Activated CD4-positive, alpha-beta memory T cell treated with anti-CD3 and anti-CD28 coated beads for 36 hours (primary cell): ENCODE results near the gene KAZALD1. TPM values are rescaled to one million over a fixed set of nuclear protein-coding genes. Genes with fewer than 3 reads are reported as not detected.

Experiments used
- CTCF ChIA-PET: fragments of 350-600 bp; sonication (Branson Sonifier 250); formaldehyde crosslinking; loops from one replicate; lab custom pipeline; 2021; ENCODE audit warnings: antibody characterized with exemption, inconsistent platforms; lab: Charles Lee
- POLR2A ChIA-PET: fragments of 350-600 bp; sonication (Branson Sonifier 250); formaldehyde crosslinking; loops from one replicate; lab custom pipeline; 2021; ENCODE audit warnings: antibody characterized with exemption; lab: Charles Lee
- DNase-seq: peaks from one replicate; pipeline ENCODE4 v3.0.0-alpha.2; 2020
- H3K27ac Mint-ChIP-seq: one replicate; pipeline ENCODE4 v1.8.0; 2021; ENCODE audit warnings: mixed read lengths
- H3K27me3 Mint-ChIP-seq: one replicate; pipeline ENCODE4 v1.8.0; 2021; ENCODE audit warnings: mixed read lengths
- H3K36me3 Mint-ChIP-seq: one replicate; pipeline ENCODE4 v1.8.0; 2021; ENCODE audit warnings: mixed read lengths
- H3K4me1 Mint-ChIP-seq: one replicate; pipeline ENCODE4 v1.8.0; 2021; ENCODE audit warnings: low read depth, mixed read lengths
- H3K4me3 Mint-ChIP-seq: one replicate; pipeline ENCODE4 v1.8.0; 2021; ENCODE audit warnings: mild to moderate bottlenecking, mixed read lengths
- H3K9me3 Mint-ChIP-seq: one replicate; pipeline ENCODE4 v1.8.0; 2021; ENCODE audit warnings: mixed read lengths
- intact Hi-C: fragments of 100-400 bp; cut with micrococcal nuclease; formaldehyde crosslinking; loops from one replicate; pipeline ENCODE4 v1.15.1; 2023
- total RNA-seq, 2 experiments: library from RNA; stranded (reverse); gene quantifications; one replicate each; pipeline ENCODE4 v1.2.3, GENCODE V29; 2021

The KAZALD1 gene
- total RNA-seq, 2 experiments from 2014 or later = 0.58 to 1.3 TPM

GRCh38 chr10:101050208-101051069 lies 11.3 kb upstream of the KAZALD1 start:
- peak; percentile 84 for DNase-seq
- Mint-ChIP-seq H3K4me1 (peaks cover 15% of the 10 kb centered on the region), H3K9me3 (no peaks in the 10 kb centered on the region), H3K4me3 (no peak overlapping the region), H3K27me3 (peaks cover 47% of the 10 kb centered on the region), H3K36me3 (peaks cover 4% of the 10 kb centered on the region), H3K27ac (no peak overlapping the region)
- intact Hi-C loops = no loop called here
- CTCF ChIA-PET = interaction anchor here (0.6 to 28.4 kb wide), 41 partner anchors 7 to 532 kb away, joined by 3 to 559 read pairs (median 4); partner anchors contain the start of genes KAZALD1, PDZD7 and SFXN3
- POLR2A ChIA-PET = interaction anchor here (0.6 to 1.6 kb wide), 2 partner anchors 11 to 32 kb away, joined by 4 to 5 read pairs; partner anchors contain the start of gene KAZALD1

DNA sequence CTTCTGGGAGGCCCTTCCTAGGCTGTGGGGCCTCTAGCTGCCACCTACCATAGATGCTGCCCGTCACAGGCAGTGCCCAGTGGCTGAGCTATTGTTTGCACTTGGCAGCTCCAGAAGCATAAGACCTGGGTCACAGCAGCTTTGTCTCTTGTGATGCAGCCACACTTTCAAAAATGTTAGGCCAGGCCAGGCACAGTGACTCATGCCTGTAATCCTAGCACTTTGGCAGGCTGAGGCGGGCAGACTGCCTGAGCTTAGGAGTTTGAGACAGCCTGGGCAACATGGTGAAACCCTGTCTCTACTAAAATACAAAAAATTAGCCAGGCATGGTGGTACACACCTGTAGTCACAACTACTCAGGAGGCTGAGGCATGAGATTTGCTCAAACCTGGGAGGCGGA lies 9.5 kb upstream of the KAZALD1 start:
- ChIA-PET CTCF (interaction anchor here (0.8 to 28.4 kb wide), 14 partner anchors 9 to 109 kb away, joined by 3 to 559 read pairs (median 7); partner anchors contain the start of genes KAZALD1, PDZD7 and SFXN3), POLR2A (interaction anchor here (1.6 kb wide), 1 partner anchor 9 kb away, joined by 5 read pairs; the partner anchor contains the start of gene KAZALD1)
- intact Hi-C loops = no loop called here
- H3K36me3 Mint-ChIP-seq = peaks cover 4% of the 10 kb centered on the region
- H3K4me1 Mint-ChIP-seq = peaks cover 15% of the 10 kb centered on the region
- H3K9me3 Mint-ChIP-seq = no peaks in the 10 kb centered on the region
- DNase-seq = no peak
- H3K27me3 Mint-ChIP-seq = peaks cover 35% of the 10 kb centered on the region
- no peak overlapping the region for H3K27ac Mint-ChIP-seq
- no peak overlapping the region for H3K4me3 Mint-ChIP-seq

DNA sequence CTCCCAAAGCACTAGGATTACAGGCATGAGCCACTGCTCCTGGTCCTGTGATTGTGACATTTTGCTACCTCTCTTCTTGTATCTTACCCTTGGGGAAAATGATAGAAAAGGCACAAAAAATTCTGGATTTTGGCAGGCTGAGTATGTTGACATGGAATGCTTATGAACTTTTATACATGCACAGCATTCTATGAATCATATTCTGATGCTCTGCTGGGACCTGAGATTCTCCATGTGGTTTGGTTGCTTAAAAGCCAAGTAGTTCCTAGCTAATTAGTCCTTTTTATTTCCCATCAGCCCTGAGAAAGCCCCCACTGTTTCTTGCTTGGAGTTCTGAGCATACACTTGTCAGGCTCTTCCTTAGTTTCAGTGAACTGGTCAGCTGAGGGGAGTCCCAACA lies 8.3 kb upstream of the KAZALD1 start:
- Mint-ChIP-seq H3K27me3 (peaks cover 24% of the 10 kb centered on the region), H3K4me3 (no peak overlapping the region), H3K27ac (no peak overlapping the region), H3K4me1 (peaks cover 12% of the 10 kb centered on the region), H3K36me3 (peaks cover 4% of the 10 kb centered on the region), H3K9me3 (no peaks in the 10 kb centered on the region)
- ChIA-PET POLR2A (no interaction called here), CTCF (interaction anchor here (5.1 to 28.4 kb wide), 2 partner anchors 11 to 14 kb away, joined by 56 to 559 read pairs; partner anchors contain the start of gene KAZALD1)
- intact Hi-C loops = no loop called here
- no peak for DNase-seq

DNA sequence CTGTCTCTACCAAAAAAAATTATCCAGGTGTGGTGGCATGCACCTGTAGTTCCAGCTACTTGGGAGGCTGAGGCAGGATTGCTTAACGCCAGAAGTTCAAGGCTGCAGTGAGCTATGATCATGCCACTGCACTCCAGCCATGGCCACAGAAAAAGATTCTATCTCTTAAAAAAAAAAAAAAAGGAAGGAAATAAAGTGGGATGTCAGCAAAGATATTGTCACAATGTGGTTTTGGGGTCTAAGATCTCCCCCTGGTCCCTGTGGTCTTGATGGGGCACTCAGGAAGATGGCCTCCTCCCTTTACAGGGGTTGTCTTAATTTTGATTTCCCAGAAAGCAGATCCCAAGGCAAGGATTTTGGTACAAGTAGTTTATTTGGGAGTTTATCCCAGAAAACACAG lies 7.4 kb upstream of the KAZALD1 start:
- ChIA-PET CTCF (interaction anchor here (1.2 to 28.4 kb wide), 4 partner anchors 8 to 35 kb away, joined by 5 to 559 read pairs (median 8); partner anchors contain the start of gene KAZALD1), POLR2A (no interaction called here)
- H3K4me1 Mint-ChIP-seq = peaks cover 13% of the 10 kb centered on the region
- no peak overlapping the region for H3K27ac Mint-ChIP-seq
- DNase-seq = no peak
- H3K36me3 Mint-ChIP-seq = peaks cover 4% of the 10 kb centered on the region
- H3K9me3 Mint-ChIP-seq = no peaks in the 10 kb centered on the region
- no peak overlapping the region for H3K4me3 Mint-ChIP-seq
- H3K27me3 Mint-ChIP-seq = peaks cover 15% of the 10 kb centered on the region
- intact Hi-C loops = no loop called here

GRCh38 chr10:101054876-101055275 lies 6.9 kb upstream of the KAZALD1 start:
- POLR2A ChIA-PET = no interaction called here
- peaks cover 4% of the 10 kb centered on the region for H3K36me3 Mint-ChIP-seq

DNA sequence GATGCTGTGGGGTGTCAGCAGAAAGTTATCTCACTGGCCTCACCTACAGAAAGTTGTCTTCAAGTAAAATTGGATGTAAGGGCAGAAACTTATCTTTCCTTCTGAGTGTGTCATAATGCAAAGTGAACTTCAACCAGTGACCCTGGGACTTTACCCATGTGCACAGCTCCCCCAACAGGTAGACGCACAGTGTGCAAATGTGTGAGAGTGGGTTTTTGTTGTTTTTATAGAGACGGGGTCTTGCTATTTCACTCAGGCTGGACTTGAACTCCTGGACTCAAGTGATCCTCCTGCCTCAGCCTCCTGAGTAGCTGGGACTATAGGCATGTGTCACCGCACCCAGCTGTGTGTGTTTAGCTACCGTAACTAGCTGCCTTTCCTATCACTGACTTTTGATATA lies 6.4 kb upstream of the KAZALD1 start:
- POLR2A ChIA-PET = no interaction called here
- intact Hi-C loops = no loop called here
- no peak overlapping the region for H3K4me3 Mint-ChIP-seq
- no peaks in the 10 kb centered on the region for H3K9me3 Mint-ChIP-seq
- H3K4me1 Mint-ChIP-seq = peaks cover 13% of the 10 kb centered on the region
- no peak for DNase-seq
- CTCF ChIA-PET = interaction anchor here (1.0 to 2.0 kb wide), 5 partner anchors 9 to 39 kb away, joined by 5 to 10 read pairs (median 6); no protein-coding TSS in a partner anchor
- peaks cover 8% of the 10 kb centered on the region for H3K27me3 Mint-ChIP-seq
- no peak overlapping the region for H3K27ac Mint-ChIP-seq
- H3K36me3 Mint-ChIP-seq = peaks cover 4% of the 10 kb centered on the region

More at GRCh38 chr10:101054876-101055275, 6.9 kb upstream of the KAZALD1 start:
- CTCF ChIA-PET = interaction anchor here (1.2 to 28.4 kb wide), 5 partner anchors 8 to 36 kb away, joined by 5 to 559 read pairs (median 9); partner anchors contain the start of gene KAZALD1
- Mint-ChIP-seq H3K4me1 (peaks cover 15% of the 10 kb centered on the region), H3K27ac (no peak overlapping the region), H3K9me3 (no peaks in the 10 kb centered on the region), H3K27me3 (peaks cover 10% of the 10 kb centered on the region), H3K4me3 (no peak overlapping the region)
- intact Hi-C loops = no loop called here
- DNase-seq = no peak

DNA sequence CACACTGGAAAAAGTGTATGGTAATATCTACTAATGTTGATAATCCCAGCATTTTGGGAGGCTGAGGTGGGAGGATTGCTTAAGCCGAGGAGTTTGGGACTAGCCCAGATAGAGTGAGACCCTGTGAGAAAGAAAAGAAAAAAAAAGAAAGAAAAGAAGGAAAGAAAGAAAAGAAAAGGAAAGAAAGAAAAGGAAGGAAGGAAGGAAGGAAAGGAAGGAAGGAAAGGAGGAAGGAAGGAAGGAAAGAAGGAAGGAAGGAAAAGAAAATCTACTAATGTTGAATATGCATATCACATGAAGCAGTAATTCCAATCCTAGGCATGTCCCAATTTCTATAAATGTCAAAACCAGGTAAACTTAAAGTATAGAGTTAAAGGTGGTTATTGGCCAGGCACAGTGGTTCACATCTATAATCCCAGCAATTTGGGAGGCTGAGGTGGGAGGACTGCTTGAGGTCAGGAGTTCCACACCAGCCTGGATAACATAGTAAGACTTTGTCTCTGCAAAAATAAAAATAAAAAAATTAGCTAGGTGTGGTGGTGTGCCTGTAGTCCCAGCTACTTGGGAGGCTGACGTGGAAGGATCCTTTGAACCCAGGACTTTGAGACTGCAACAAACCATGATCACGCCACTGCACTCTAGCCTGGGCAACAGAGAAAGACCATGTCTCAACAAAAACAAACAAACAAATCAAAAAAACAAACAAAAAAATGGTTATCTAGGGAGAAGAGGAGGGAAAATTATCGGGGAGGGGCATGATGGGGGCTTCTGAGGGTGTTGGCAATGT lies 5.2 kb upstream of the KAZALD1 start:
- no peak for DNase-seq
- Mint-ChIP-seq H3K27me3 (no peaks in the 10 kb centered on the region), H3K4me1 (peaks cover 10% of the 10 kb centered on the region), H3K36me3 (peaks cover 4% of the 10 kb centered on the region), H3K9me3 (no peaks in the 10 kb centered on the region), H3K27ac (no peak overlapping the region), H3K4me3 (no peak overlapping the region)
- ChIA-PET POLR2A (interaction anchor here (0.5 to 1.0 kb wide), 2 partner anchors 13 to 32 kb away, joined by 3 read pairs; no protein-coding TSS in a partner anchor), CTCF (interaction anchor here (1.0 to 16.0 kb wide), 6 partner anchors 10 to 84 kb away, joined by 6 to 559 read pairs (median 27); partner anchors contain the start of genes PDZD7 and SFXN3)
- intact Hi-C loops = no loop called here

DNA sequence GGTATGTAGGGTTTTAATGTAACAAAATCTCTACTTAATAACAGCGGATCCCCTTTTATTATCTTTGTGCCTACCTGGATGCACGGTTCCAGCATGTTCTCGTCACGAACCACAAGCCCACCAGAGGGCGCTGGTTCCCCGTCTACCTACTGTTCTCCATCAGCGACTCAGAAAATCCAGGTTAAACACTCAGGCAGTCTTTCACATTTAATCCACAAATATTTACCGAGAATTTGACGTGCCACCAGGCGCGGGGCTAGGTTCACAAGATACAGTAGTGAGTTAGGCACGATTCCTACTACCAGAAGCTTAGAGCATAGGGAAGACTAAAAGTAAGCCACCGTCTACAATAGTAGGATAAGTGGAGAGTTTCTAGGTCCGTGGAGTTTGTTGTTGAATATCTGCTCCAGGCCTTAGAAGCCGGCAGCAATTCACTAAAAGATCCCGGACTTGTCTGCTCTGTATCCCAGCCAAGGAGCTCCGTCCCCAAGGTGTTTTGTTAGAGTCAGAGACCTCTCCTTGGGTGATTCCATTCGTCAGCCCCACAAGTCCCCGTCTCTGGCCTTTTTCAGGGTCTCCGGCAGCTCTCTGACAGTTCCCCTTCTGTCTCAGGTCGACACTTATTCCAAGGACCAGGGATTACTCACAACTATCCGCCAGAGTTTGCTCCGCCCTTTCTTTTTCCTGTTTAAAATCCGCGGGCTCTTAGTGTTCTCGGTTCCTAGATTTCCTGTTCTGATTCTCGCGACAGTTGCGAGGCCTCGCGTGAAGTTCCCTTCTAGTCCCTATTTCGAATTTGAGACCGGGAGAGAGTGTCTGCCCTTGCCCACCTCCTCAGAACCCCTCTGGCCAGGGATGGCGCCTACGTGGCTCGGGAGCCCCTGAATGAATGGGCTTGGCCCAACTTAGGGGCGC lies 1.5 kb upstream of the KAZALD1 start:
- DNase-seq = peak; percentile 92
- CTCF ChIA-PET = interaction anchor here (0.7 to 16.0 kb wide), 14 partner anchors 8 to 154 kb away, joined by 3 to 559 read pairs (median 3); partner anchors contain the start of genes PDZD7 and SFXN3
- peak overlapping the region; percentile 85 for H3K27ac Mint-ChIP-seq
- H3K9me3 Mint-ChIP-seq = no peaks in the 10 kb centered on the region
- peaks cover 21% of the 10 kb centered on the region for H3K27me3 Mint-ChIP-seq
- intact Hi-C loops = loop anchor here (1.0 to 10.0 kb wide), 5 partner anchors 8 to 295 kb away; partner anchors contain the start of gene BTRC
- POLR2A ChIA-PET = interaction anchor here (2.1 kb wide), 1 partner anchor 29 kb away, joined by 10 read pairs; the partner anchor contains the start of genes PDZD7 and SFXN3
- peak overlapping the region; percentile 95 for H3K4me3 Mint-ChIP-seq
- peaks cover 17% of the 10 kb centered on the region for H3K4me1 Mint-ChIP-seq
- H3K36me3 Mint-ChIP-seq = peaks cover under 1% of the 10 kb centered on the region

- Mint-ChIP-seq H3K4me1 (peaks cover 19% of the 10 kb centered on the region), H3K9me3 (no peaks in the 10 kb centered on the region), H3K27ac (peak overlapping the region; percentile 85), H3K36me3 (no peaks in the 10 kb centered on the region), H3K4me3 (peak overlapping the region; percentile 95), H3K27me3 (peaks cover 25% of the 10 kb centered on the region)
- POLR2A ChIA-PET = interaction anchor here (0.9 to 2.1 kb wide), 3 partner anchors 10 to 85 kb away, joined by 3 to 10 read pairs (median 5); partner anchors contain the start of genes PDZD7 and SFXN3
- peak; percentile 92 for DNase-seq
- CTCF ChIA-PET = interaction anchor here (0.6 to 16.0 kb wide), 13 partner anchors 8 to 474 kb away, joined by 3 to 559 read pairs (median 3); partner anchors contain the start of genes PDZD7 and SFXN3
- intact Hi-C loops = loop anchor here (1.0 to 10.0 kb wide), 5 partner anchors 7 to 294 kb away; partner anchors contain the start of gene BTRC
Observed at GRCh38 chr10:101060951-101061623, 702 bp upstream of the KAZALD1 start.
